K562 (cell line): ENCODE data around the gene NAXD. TPM values are rescaled to one million over a fixed set of nuclear protein-coding genes. Genes with fewer than 3 reads are reported as not detected.

ENCODE experiments used
- ATAC-seq: fragments of 200-7000 bp; cut with Tn5 transposase; 3 replicates; pipeline ENCODE4 v1.9.1; 2020; ENCODE audit warnings: moderate library complexity
- BruUV-seq: library from RNA; stranded (reverse); fragments of 400-500 nt; replicated peaks from 2 replicates; lab custom pipeline; 2021; lab: Mats Ljungman, UMichigan
- CTCF ChIA-PET: fragments of 300-600 bp; formaldehyde crosslinking; extraction: SDS; loops from one replicate; lab custom pipeline; 2021; ENCODE audit warnings: low intra/inter-chr PET ratio; lab: Yijun Ruan, JAX
- POLR2A ChIA-PET: fragments of 300-600, 350-650 bp; sonication (Branson Sonifier 250); formaldehyde crosslinking; extraction: SDS; loops from one replicate; lab custom pipeline; 2021; ENCODE audit warnings: antibody characterized with exemption, inconsistent platforms; lab: Yijun Ruan, JAX
- DNase-seq, 4 experiments: peaks; one replicate each; pipeline versions ENCODE4 v3.0.0 to v3.0.0-alpha.2; 2011 to 2018; ENCODE audit warnings: low spot score in 3 of 4, mixed read lengths in 3 of 4; ENCODE audit errors: extremely low read depth in 1 of 4
- FAIRE-seq: peaks from 2 replicates; lab custom pipeline; 2011; peaks lifted over from hg19 to GRCh38; lab: Jason Lieb, UNC
- H2AFZ ChIP-seq: 2 replicates; pipeline ENCODE4 v1.6.0; 2011; ENCODE audit warnings: low read depth, low read length, control low read depth, inconsistent platforms
- H3K27ac ChIP-seq: fragments of 200-600 bp; 3 replicates; pipeline ENCODE4 v1.8.0; 2011; ENCODE audit warnings: low read depth, mild to moderate bottlenecking, control low read depth, inconsistent platforms, low read length, moderate library complexity, mixed read lengths; ENCODE audit errors: extremely low read depth
- H3K27me3 ChIP-seq, 2 experiments: fragments of 300-600 bp in 1 of 2; 2 replicates in 1 of 2; 3 replicates in 1 of 2; pipeline versions ENCODE4 v1.6.0 to v1.8.0; 2011; ENCODE audit warnings: inconsistent platforms in 2 of 2, low read length in 2 of 2, mild to moderate bottlenecking in 1 of 2, mixed read lengths in 1 of 2, moderate library complexity in 1 of 2; ENCODE audit not compliant: control insufficient read depth in 2 of 2, insufficient read depth in 2 of 2
- H3K36me3 ChIP-seq: fragments of 300-600 bp; 3 replicates; pipeline ENCODE4 v1.8.0; 2011; ENCODE audit warnings: mild to moderate bottlenecking, low read length, inconsistent platforms; ENCODE audit not compliant: control insufficient read depth, insufficient read depth
- H3K4me1 ChIP-seq, 2 experiments: fragments of 200-600 bp in 1 of 2; replicated peaks in 1 of 2; 2 replicates in 1 of 2; 3 replicates in 1 of 2; pipeline versions ENCODE4 v1.5.1 to v1.8.0; 2011; ENCODE audit warnings: inconsistent platforms in 2 of 2, low read length in 2 of 2, mild to moderate bottlenecking in 1 of 2, mixed read lengths in 1 of 2, moderate library complexity in 1 of 2; ENCODE audit not compliant: control insufficient read depth in 2 of 2, insufficient read depth in 2 of 2
- H3K4me2 ChIP-seq: 2 replicates; pipeline ENCODE4 v1.6.1; 2011; ENCODE audit warnings: low read length, control low read depth, inconsistent platforms, mixed read lengths; ENCODE audit not compliant: insufficient read depth
- H3K4me3 ChIP-seq: fragments of 200-600 bp; sonication (generic), shearing (Covaris generic); 2 replicates; pipeline ENCODE4 v1.5.1; 2016; ENCODE audit warnings: control low read depth, inconsistent platforms
- H3K79me2 ChIP-seq: fragments of 200-600 bp; 3 replicates; pipeline ENCODE4 v1.8.0; 2011; ENCODE audit warnings: low read length, inconsistent platforms; ENCODE audit not compliant: control insufficient read depth, insufficient read depth
- H3K9ac ChIP-seq, 2 experiments: 2 replicates each; pipeline versions ENCODE4 v1.6.0 to v1.6.1; 2011; ENCODE audit warnings: low read depth in 2 of 2, low read length in 2 of 2, control low read depth in 1 of 2, inconsistent platforms in 1 of 2, mild to moderate bottlenecking in 1 of 2, mixed read lengths in 1 of 2; ENCODE audit not compliant: insufficient read depth in 1 of 2
- H3K9me1 ChIP-seq: one replicate; pipeline ENCODE4 v1.6.0; 2011; ENCODE audit warnings: inconsistent platforms, mild to moderate bottlenecking, low read length, moderate library complexity; ENCODE audit not compliant: control insufficient read depth, insufficient read depth
- H3K9me3 ChIP-seq: replicated peaks from 2 replicates; pipeline ENCODE4 v1.5.1; 2011; ENCODE audit warnings: low read depth, low read length, inconsistent platforms; ENCODE audit not compliant: control insufficient read depth, insufficient read depth
- H4K20me1 ChIP-seq: replicated peaks from 2 replicates; pipeline ENCODE4 v1.6.1; 2011; ENCODE audit warnings: low read length, inconsistent platforms, mixed read lengths; ENCODE audit not compliant: control insufficient read depth, insufficient read depth
- BRD4 ChIP-seq: fragments of 200-600 bp; sonication (generic); IDR thresholded peaks from 2 replicates; pipeline ENCODE4 v1.6.1; 2017; ENCODE audit warnings: inconsistent platforms
- CAMTA2 ChIP-seq: fragments of 250-450 bp; sonication (Bioruptor Pico); conservative IDR thresholded peaks from 2 replicates; pipeline ENCODE4 v1.5.1; 2022
- CBFB ChIP-seq: sonication (generic); formaldehyde crosslinking; IDR thresholded peaks from 2 replicates; pipeline ENCODE4 v1.4.0; 2020; ENCODE audit warnings: mild to moderate bottlenecking, missing genetic modification reagents
- CCNT2 ChIP-seq: IDR thresholded peaks from 2 replicates; pipeline ENCODE4 v1.6.1; 2011; ENCODE audit warnings: borderline replicate concordance, low read depth, mild to moderate bottlenecking, moderate library complexity, mixed read lengths, low read length; ENCODE audit not compliant: insufficient read length; ENCODE audit errors: extremely low read depth
- CEBPG ChIP-seq, 3 experiments: fragments of 200-800 bp in 1 of 3; sonication (Bioruptor generic) in 1 of 3; sonication (generic) in 1 of 3; formaldehyde crosslinking in 1 of 3; IDR thresholded peaks in 2 of 3; conservative IDR thresholded peaks in 1 of 3; 2 replicates each; pipeline versions ENCODE4 v1.6.1 to v1.8.0; 2016 to 2022; ENCODE audit warnings: missing compliant biosample characterization in 2 of 3, missing genetic modification characterization in 2 of 3, mild to moderate bottlenecking in 1 of 3, missing genetic modification reagents in 1 of 3
- ESRRB ChIP-seq: fragments of 250-450 bp; sonication (Bioruptor Pico); IDR thresholded peaks from 2 replicates; pipeline ENCODE4 v1.5.0; 2020; ENCODE audit warnings: mild to moderate bottlenecking, moderate library complexity, borderline replicate concordance
- NCOR1 ChIP-seq: fragments of 450-650 bp; IDR thresholded peaks from 2 replicates; pipeline ENCODE4 v1.6.1; 2016; ENCODE audit warnings: mild to moderate bottlenecking, moderate library complexity
- RBBP5 ChIP-seq: fragments of 200-600 bp; sonication (generic); IDR thresholded peaks from 2 replicates; pipeline ENCODE4 v1.6.1; 2012; ENCODE audit warnings: borderline replicate concordance, mild to moderate bottlenecking, low read length, control low read depth, inconsistent platforms; ENCODE audit not compliant: insufficient read depth, poor library complexity, severe bottlenecking
- SRSF3 ChIP-seq: fragments of 200-400 bp; formaldehyde crosslinking; IDR thresholded peaks from 2 replicates; pipeline ENCODE4 v1.6.1; 2016; ENCODE audit warnings: mild to moderate bottlenecking, low read length, moderate library complexity; ENCODE audit not compliant: insufficient read depth
- ZC3H11A ChIP-seq: IDR thresholded peaks from 2 replicates; pipeline ENCODE4 v1.6.1; 2012; ENCODE audit warnings: low read depth, low read length, improper control_type of control experiment
- ZNF384 ChIP-seq: IDR thresholded peaks from 2 replicates; pipeline ENCODE4 v1.6.1; 2012; ENCODE audit warnings: low read depth, low read length, improper control_type of control experiment
- ZNF717 ChIP-seq: fragments of 250-450 bp; sonication (Bioruptor Pico); IDR thresholded peaks from 2 replicates; pipeline ENCODE4 v1.5.0; 2021
- ZZZ3 ChIP-seq: fragments of 450-650 bp; IDR thresholded peaks from 2 replicates; pipeline ENCODE4 v1.6.1; 2016; ENCODE audit warnings: antibody characterized with exemption, mild to moderate bottlenecking, moderate library complexity
- WGBS: fragments of 100-300 bp; shearing (Covaris generic); methylation state at CpG from one replicate; pipeline ENCODE4 v1.1.6; 2016; ENCODE audit warnings: low coverage, mixed read lengths; ENCODE audit not compliant: insufficient coverage; ENCODE audit errors: missing lambda C conversion rate; 5-methylcytosine and 5-hydroxymethylcytosine counted together
- in situ Hi-C: fragments of 300-500 bp; cut with MboI; formaldehyde crosslinking; loops from 4 replicates; pipeline ENCODE4 v1.15.0; 2018; ENCODE audit warnings: inconsistent platforms, mixed read lengths
- intact Hi-C: fragments of 100-400 bp; cut with micrococcal nuclease; formaldehyde crosslinking; loops from 2 replicates; pipeline ENCODE4 v1.14.2; 2022
- polyA plus RNA-seq, 8 experiments: library from polyadenylated mRNA; depleted of rRNA in 4 of 8; stranded (reverse) in 5 of 8; unstranded in 3 of 8; fragments of >200 nt; fragmentation: Nextera tagmentation in 2 of 8; fragmentation: Illumina TruSeq in 1 of 8; extraction: Ambion mirVana in 2 of 8; extraction: Trizol in 1 of 8; gene quantifications; 2 replicates each; pipeline versions ENCODE4 v1.2.1 to v1.2.3, GENCODE V29; 2011 to 2014; ENCODE audit warnings: inconsistent platforms in 1 of 8, missing spikeins in 1 of 8
- total RNA-seq, 7 experiments: library from RNA; depleted of rRNA in 6 of 7; stranded (reverse); fragments of >200 nt in 6 of 7; fragmentation: Illumina TruSeq in 2 of 7; extraction: Trizol in 2 of 7; gene quantifications; 2 replicates each; pipeline versions ENCODE4 v1.2.1 to v1.2.3, GENCODE V29; 2011 to 2021; ENCODE audit warnings: low replicate concordance in 1 of 7

The NAXD gene
- total and polyA plus RNA-seq, 9 of the 15 experiments (the other 6 are each of a cell fraction or from before 2014, with no cell fraction given) = 0.59 to 20.6 (median 13.0) TPM

DNA sequence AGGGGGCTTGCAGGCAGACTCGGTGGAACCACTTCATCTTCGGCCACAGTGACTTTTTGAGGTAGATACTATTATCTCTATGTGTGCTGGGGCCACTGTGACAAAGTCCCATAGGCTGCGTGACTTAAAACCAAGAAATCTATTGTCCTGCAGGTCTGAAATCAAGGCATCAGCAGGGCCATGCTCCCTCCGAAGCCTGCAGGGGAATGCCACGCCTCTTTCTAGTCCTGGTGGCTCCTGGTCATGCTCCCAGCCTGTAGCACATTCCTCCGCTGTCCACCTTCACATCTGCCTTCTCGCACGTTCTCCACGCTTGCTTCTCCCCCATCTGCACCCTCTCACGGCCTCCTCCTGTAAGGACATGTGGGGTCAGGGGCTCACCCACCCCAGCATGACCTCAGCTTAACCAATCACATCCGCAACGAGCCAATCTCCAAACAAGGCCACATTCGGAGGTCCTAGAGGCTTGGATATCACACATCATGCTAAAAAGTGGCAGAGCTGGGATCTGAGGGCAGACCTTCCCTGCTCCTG is 32.9 kb upstream of the NAXD start:
- 54% methylated on average over 11 of the region's 13 CpGs for WGBS
- Histone ChIP-seq H3K9me1 (no peaks in the 10 kb centered on the region), H3K4me2 (no peak overlapping the region), H3K4me1 (peaks cover 0 to 3% of the 10 kb centered on the region in 2 experiments; a peak in 4 of 5 replicates), H3K36me3 (no peaks in the 10 kb centered on the region), H3K79me2 (no peaks in the 10 kb centered on the region), H3K27ac (no peak overlapping the region), H3K4me3 (no peak overlapping the region), H3K9me3 (no peaks in the 10 kb centered on the region), H4K20me1 (no peaks in the 10 kb centered on the region), H3K27me3 (no peaks in the 10 kb centered on the region), H2AFZ (no peak overlapping the region), H3K9ac (no peak overlapping the region)
- TF ChIP-seq CAMTA2 (CRISPR knock-in tag) (no peak), RBBP5 (no peak), CEBPG (CRISPR knock-in tag; IDR thresholded peaks at IDR 0.05) (no peak), CEBPG (tag; conservative IDR thresholded peaks at IDR 0.05 in 1 of 2, IDR thresholded peaks at IDR 0.05 in 1 of 2) (no peak), ZC3H11A (no peak), BRD4 (no peak), SRSF3 (no peak), ZNF384 (no peak), CCNT2 (no peak), ZZZ3 (no peak), NCOR1 (no peak), ZNF717 (no peak), ESRRB (CRISPR knock-in tag) (no peak), CBFB (no peak)
- DNase-seq (no peak), ATAC-seq (no peak), FAIRE-seq (no peak)
- CTCF ChIA-PET = no interaction called here
- in situ Hi-C loops (no loop called here), intact Hi-C loops (no loop called here)
- BruUV-seq = no TSS peak
- POLR2A ChIA-PET = no interaction called here
